ENCODE results near the gene L3MBTL4. TPM values are rescaled to one million over a fixed set of nuclear protein-coding genes. Genes with fewer than 3 reads are reported as not detected.

The L3MBTL4 gene
- total RNA-seq, 1 donor from 2014 or later: 0.56 TPM

- H3K36me3 Mint-ChIP-seq (ENCODE audit: low read depth, unreplicated experiment): no peaks in the 10 kb centered on the region
- TF ChIP-seq CTCF (IDR thresholded peaks at IDR 0.05; ENCODE audit: unreplicated experiment): no peak
- peaks cover 7% of the 10 kb centered on the region for H3K4me1 Mint-ChIP-seq (ENCODE audit: unreplicated experiment)
- H3K4me3 Mint-ChIP-seq (ENCODE audit: unreplicated experiment): no peak overlapping the region
- H3K27me3 Mint-ChIP-seq (ENCODE audit: unreplicated experiment): no peaks in the 10 kb centered on the region
- H3K9me3 Mint-ChIP-seq (ENCODE audit: unreplicated experiment): no peaks in the 10 kb centered on the region
- no peak overlapping the region for H3K27ac Mint-ChIP-seq (ENCODE audit: unreplicated experiment)
- DNase-seq (ENCODE audit: low spot score): peak; percentile 58
Observed at GRCh38 chr18:6401687-6402086, 13.0 kb downstream of the L3MBTL4 start.

GRCh38 chr18:6399776-6400175, 14.9 kb downstream of the L3MBTL4 start:
- no peak overlapping the region for H3K27ac Mint-ChIP-seq (ENCODE audit: unreplicated experiment)
- no peaks in the 10 kb centered on the region for H3K36me3 Mint-ChIP-seq (ENCODE audit: low read depth, unreplicated experiment)
- no peaks in the 10 kb centered on the region for H3K4me1 Mint-ChIP-seq (ENCODE audit: unreplicated experiment)
- TF ChIP-seq CTCF (IDR thresholded peaks at IDR 0.05; ENCODE audit: unreplicated experiment): no peak
- H3K9me3 Mint-ChIP-seq (ENCODE audit: unreplicated experiment): no peaks in the 10 kb centered on the region
- no peaks in the 10 kb centered on the region for H3K27me3 Mint-ChIP-seq (ENCODE audit: unreplicated experiment)
- no peak overlapping the region for H3K4me3 Mint-ChIP-seq (ENCODE audit: unreplicated experiment)
- DNase-seq (ENCODE audit: low spot score): no peak

DNA sequence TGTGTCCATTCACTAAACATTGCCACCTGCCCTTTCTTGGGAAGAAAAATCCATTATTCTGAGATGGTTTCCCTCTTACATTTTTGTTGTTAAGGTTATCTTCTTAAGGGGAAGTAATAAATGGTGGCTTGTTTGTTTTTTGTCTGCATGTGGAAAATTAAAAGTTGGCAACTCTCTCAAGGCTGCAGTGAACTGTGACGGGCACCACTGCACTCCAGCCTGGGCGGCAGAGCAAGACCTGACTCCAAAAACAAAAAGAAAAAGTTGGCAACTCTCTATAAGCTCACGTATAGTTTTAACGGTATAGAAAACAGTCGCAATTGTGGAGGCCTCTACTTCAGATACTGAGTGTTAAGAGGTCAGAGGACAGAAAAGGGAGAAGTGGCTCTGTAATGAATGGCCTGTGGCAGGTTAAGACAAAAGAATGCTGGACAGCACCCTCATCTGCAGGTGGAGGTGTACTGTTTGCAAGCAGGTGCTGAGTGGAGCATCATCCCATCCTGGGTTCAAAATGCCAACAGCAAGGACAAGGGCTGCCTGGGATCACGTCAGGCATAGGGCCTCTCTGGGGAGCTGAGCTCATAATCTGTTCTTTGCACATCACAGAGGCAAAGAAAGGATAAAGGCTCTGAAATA, 16.7 kb downstream of the L3MBTL4 start:
- H3K36me3 Mint-ChIP-seq (ENCODE audit: low read depth, unreplicated experiment): no peaks in the 10 kb centered on the region

GRCh38 chr18:6396847-6397246, 17.9 kb downstream of the L3MBTL4 start:
- Mint-ChIP-seq H3K36me3 (ENCODE audit: low read depth, unreplicated experiment) (no peaks in the 10 kb centered on the region), H3K4me1 (ENCODE audit: unreplicated experiment) (no peaks in the 10 kb centered on the region), H3K4me3 (ENCODE audit: unreplicated experiment) (no peak overlapping the region), H3K27ac (ENCODE audit: unreplicated experiment) (no peak overlapping the region), H3K9me3 (ENCODE audit: unreplicated experiment) (no peaks in the 10 kb centered on the region), H3K27me3 (ENCODE audit: unreplicated experiment) (no peaks in the 10 kb centered on the region)
- no peak for TF ChIP-seq CTCF (IDR thresholded peaks at IDR 0.05; ENCODE audit: unreplicated experiment)
- no peak for DNase-seq (ENCODE audit: low spot score)

More for the DNA sequence above, 16.7 kb downstream of the L3MBTL4 start:
- H3K9me3 Mint-ChIP-seq (ENCODE audit: unreplicated experiment): no peaks in the 10 kb centered on the region
- no peak overlapping the region for H3K4me3 Mint-ChIP-seq (ENCODE audit: unreplicated experiment)
- H3K27me3 Mint-ChIP-seq (ENCODE audit: unreplicated experiment): no peaks in the 10 kb centered on the region
- no peak for TF ChIP-seq CTCF (IDR thresholded peaks at IDR 0.05; ENCODE audit: unreplicated experiment)
- no peak overlapping the region for H3K27ac Mint-ChIP-seq (ENCODE audit: unreplicated experiment)
- H3K4me1 Mint-ChIP-seq (ENCODE audit: unreplicated experiment): no peaks in the 10 kb centered on the region
- no peak for DNase-seq (ENCODE audit: low spot score)

GRCh38 chr18:6396276-6396675, 18.4 kb downstream of the L3MBTL4 start:
- Mint-ChIP-seq H3K4me1 (ENCODE audit: unreplicated experiment) (no peaks in the 10 kb centered on the region), H3K27ac (ENCODE audit: unreplicated experiment) (no peak overlapping the region), H3K27me3 (ENCODE audit: unreplicated experiment) (peaks cover 2% of the 10 kb centered on the region), H3K36me3 (ENCODE audit: low read depth, unreplicated experiment) (no peaks in the 10 kb centered on the region), H3K9me3 (ENCODE audit: unreplicated experiment) (no peaks in the 10 kb centered on the region), H3K4me3 (ENCODE audit: unreplicated experiment) (no peak overlapping the region)
- no peak for TF ChIP-seq CTCF (IDR thresholded peaks at IDR 0.05; ENCODE audit: unreplicated experiment)
- DNase-seq (ENCODE audit: low spot score): no peak
